HepG2 (cell line): ENCODE measurements around the gene APEX1. TPM values are rescaled to one million over a fixed set of nuclear protein-coding genes. Genes with fewer than 3 reads are reported as not detected.

Experiments used
- ADNP ChIP-seq: sonication (generic); formaldehyde crosslinking; IDR thresholded peaks from 2 replicates; pipeline ENCODE4 v1.4.0; 2020; ENCODE audit warnings: missing genetic modification reagents
- EP300 ChIP-seq, 3 experiments: sonication (generic) in 1 of 3; formaldehyde crosslinking in 1 of 3; IDR thresholded peaks; 2 replicates each; pipeline versions ENCODE4 v1.5.1 to v1.6.1; 2011 to 2020; ENCODE audit warnings: low read depth in 2 of 3, low read length in 2 of 3, borderline replicate concordance in 1 of 3, improper control_type of control experiment in 1 of 3, mild to moderate bottlenecking in 1 of 3, missing genetic modification reagents in 1 of 3, moderate library complexity in 1 of 3
- MAZ ChIP-seq, 2 experiments: sonication (generic) in 1 of 2; formaldehyde crosslinking in 1 of 2; IDR thresholded peaks; 2 replicates each; pipeline versions ENCODE4 v1.5.0 to v1.6.1; 2012 to 2020; ENCODE audit warnings: low read depth in 2 of 2, mild to moderate bottlenecking in 2 of 2, borderline replicate concordance in 1 of 2, improper control_type of control experiment in 1 of 2, low read length in 1 of 2, missing genetic modification reagents in 1 of 2, moderate library complexity in 1 of 2
- MTA1 ChIP-seq: sonication (generic); formaldehyde crosslinking; IDR thresholded peaks from 2 replicates; pipeline ENCODE4 v1.4.0; 2020; ENCODE audit warnings: missing genetic modification reagents, mild to moderate bottlenecking, borderline replicate concordance
- PLRG1 ChIP-seq: fragments of 450-650 bp; conservative IDR thresholded peaks from 2 replicates; pipeline ENCODE4 v1.6.1; 2016
- PRPF4 ChIP-seq: fragments of 200-400 bp; formaldehyde crosslinking; IDR thresholded peaks from 2 replicates; pipeline ENCODE4 v1.6.1; 2016; ENCODE audit warnings: low read length, low read depth; ENCODE audit not compliant: poor library complexity, severe bottlenecking
- ZNF234 ChIP-seq: sonication (generic); formaldehyde crosslinking; conservative IDR thresholded peaks from 2 replicates; pipeline ENCODE4 v1.5.1; 2020; ENCODE audit warnings: mild to moderate bottlenecking, missing genetic modification reagents
- ZNF615 ChIP-seq: sonication (generic); formaldehyde crosslinking; IDR thresholded peaks from 2 replicates; pipeline ENCODE4 v1.5.0; 2020; ENCODE audit warnings: mild to moderate bottlenecking, missing genetic modification reagents, borderline replicate concordance
- ZNF75D ChIP-seq: sonication (generic); formaldehyde crosslinking; IDR thresholded peaks from 2 replicates; pipeline ENCODE4 v1.8.1; 2023; ENCODE audit warnings: missing genetic modification reagents, mild to moderate bottlenecking, borderline replicate concordance
- polyA plus RNA-seq, 8 experiments: library from polyadenylated mRNA; depleted of rRNA in 3 of 8; stranded (reverse) in 7 of 8; unstranded in 1 of 8; fragments of >200 nt; fragmentation: Illumina TruSeq in 4 of 8; extraction: Trizol in 4 of 8; gene quantifications; 2 replicates each; pipeline versions ENCODE4 v1.2.1 to v1.2.3, GENCODE V29; 2011 to 2016; ENCODE audit warnings: low read depth in 4 of 8, missing spikeins in 1 of 8, mixed read lengths in 1 of 8; ENCODE audit not compliant: insufficient read depth in 1 of 8
- total RNA-seq, 5 experiments: library from RNA; depleted of rRNA; stranded (reverse); fragments of >200 nt; fragmentation: Illumina TruSeq; extraction: Trizol; gene quantifications; 2 replicates each; pipeline ENCODE4 v1.2.3, GENCODE V29; 2016; ENCODE audit warnings: low read depth in 1 of 5
- TF ChIP-seq, protein P1 (sequence below), 2 experiments: sonication (generic) in 1 of 2; formaldehyde crosslinking in 1 of 2; IDR thresholded peaks; 2 replicates each; pipeline versions ENCODE4 v1.4.0 to v1.6.1; 2016 to 2020; ENCODE audit warnings: borderline replicate concordance in 1 of 2, low read depth in 1 of 2, mild to moderate bottlenecking in 1 of 2, missing genetic modification reagents in 1 of 2
- TF ChIP-seq, protein P2 (sequence below): sonication (generic); formaldehyde crosslinking; IDR thresholded peaks from 2 replicates; pipeline ENCODE4 v1.4.0; 2020; ENCODE audit warnings: missing genetic modification reagents, borderline replicate concordance
- TF ChIP-seq, protein P3 (sequence below): sonication (generic); formaldehyde crosslinking; IDR thresholded peaks from 2 replicates; pipeline ENCODE4 v1.5.0; 2020; ENCODE audit warnings: mild to moderate bottlenecking, missing genetic modification reagents, borderline replicate concordance
- TF ChIP-seq, protein P4 (sequence below): IDR thresholded peaks from 2 replicates; pipeline ENCODE4 v1.6.1; 2016; ENCODE audit warnings: missing compliant biosample characterization, missing genetic modification reagents, borderline replicate concordance

APEX1 gene
- total and polyA plus RNA-seq, 2 of the 13 experiments (the other 11 are each of a cell fraction or from before 2014, with no cell fraction given), result 171 to 405 TPM

DNA sequence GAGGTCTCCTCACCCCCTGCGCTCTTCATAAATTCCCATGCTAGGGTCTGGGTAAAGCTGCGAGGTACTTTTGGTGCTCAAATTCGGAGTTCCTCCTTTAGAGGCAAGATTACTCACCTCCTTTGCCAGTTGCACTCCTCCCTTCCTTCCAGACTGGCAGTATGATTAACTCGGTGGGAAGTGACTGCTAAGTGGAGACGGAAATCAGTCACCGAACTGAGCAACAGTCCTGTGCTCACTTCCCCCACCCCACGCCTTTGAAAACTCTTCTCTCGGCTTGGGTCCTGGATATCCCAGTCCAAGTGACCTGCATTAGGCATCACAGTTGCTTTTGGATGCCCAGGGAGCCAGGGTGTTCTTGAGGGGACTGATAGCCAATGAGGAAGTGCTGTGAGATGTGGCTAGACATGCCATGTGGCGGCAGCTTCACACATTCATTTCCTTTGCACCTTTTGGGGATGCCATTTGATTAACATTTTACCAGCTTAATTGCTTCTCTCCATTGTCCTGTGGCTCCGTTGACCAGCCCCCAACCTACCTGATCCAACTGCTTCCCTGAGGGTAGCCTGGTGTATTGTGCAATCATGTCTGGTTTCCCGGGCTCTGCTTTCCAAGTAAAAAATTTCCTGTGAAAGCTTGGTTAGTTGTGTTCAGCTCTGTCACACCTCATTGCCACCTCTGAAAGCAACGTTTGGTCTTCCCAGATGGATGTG is 15.0 kb downstream of the APEX1 start (continued):
- TF ChIP-seq ZNF234 (CRISPR knock-in tag), result 0 out of 2 replicates have a peak, but pooled peaks have one; percentile 48
- no peak for TF ChIP-seq ZNF75D (CRISPR knock-in tag)
- TF ChIP-seq, protein P1, sequence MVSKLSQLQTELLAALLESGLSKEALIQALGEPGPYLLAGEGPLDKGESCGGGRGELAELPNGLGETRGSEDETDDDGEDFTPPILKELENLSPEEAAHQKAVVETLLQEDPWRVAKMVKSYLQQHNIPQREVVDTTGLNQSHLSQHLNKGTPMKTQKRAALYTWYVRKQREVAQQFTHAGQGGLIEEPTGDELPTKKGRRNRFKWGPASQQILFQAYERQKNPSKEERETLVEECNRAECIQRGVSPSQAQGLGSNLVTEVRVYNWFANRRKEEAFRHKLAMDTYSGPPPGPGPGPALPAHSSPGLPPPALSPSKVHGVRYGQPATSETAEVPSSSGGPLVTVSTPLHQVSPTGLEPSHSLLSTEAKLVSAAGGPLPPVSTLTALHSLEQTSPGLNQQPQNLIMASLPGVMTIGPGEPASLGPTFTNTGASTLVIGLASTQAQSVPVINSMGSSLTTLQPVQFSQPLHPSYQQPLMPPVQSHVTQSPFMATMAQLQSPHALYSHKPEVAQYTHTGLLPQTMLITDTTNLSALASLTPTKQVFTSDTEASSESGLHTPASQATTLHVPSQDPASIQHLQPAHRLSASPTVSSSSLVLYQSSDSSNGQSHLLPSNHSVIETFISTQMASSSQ (IDR thresholded peaks at IDR 0.05; ENCODE audit: low read depth), result no peak
- TF ChIP-seq, protein P1 (CRISPR knock-in tag; IDR thresholded peaks at IDR 0.05; ENCODE audit: borderline replicate concordance), result no peak
- TF ChIP-seq ADNP (CRISPR knock-in tag), result no peak
- TF ChIP-seq MTA1 (CRISPR knock-in tag), result no peak
- TF ChIP-seq, protein P2, sequence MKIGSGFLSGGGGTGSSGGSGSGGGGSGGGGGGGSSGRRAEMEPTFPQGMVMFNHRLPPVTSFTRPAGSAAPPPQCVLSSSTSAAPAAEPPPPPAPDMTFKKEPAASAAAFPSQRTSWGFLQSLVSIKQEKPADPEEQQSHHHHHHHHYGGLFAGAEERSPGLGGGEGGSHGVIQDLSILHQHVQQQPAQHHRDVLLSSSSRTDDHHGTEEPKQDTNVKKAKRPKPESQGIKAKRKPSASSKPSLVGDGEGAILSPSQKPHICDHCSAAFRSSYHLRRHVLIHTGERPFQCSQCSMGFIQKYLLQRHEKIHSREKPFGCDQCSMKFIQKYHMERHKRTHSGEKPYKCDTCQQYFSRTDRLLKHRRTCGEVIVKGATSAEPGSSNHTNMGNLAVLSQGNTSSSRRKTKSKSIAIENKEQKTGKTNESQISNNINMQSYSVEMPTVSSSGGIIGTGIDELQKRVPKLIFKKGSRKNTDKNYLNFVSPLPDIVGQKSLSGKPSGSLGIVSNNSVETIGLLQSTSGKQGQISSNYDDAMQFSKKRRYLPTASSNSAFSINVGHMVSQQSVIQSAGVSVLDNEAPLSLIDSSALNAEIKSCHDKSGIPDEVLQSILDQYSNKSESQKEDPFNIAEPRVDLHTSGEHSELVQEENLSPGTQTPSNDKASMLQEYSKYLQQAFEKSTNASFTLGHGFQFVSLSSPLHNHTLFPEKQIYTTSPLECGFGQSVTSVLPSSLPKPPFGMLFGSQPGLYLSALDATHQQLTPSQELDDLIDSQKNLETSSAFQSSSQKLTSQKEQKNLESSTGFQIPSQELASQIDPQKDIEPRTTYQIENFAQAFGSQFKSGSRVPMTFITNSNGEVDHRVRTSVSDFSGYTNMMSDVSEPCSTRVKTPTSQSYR, result peak; percentile 23; the same call in 1 of the 2 replicates
- TF ChIP-seq EP300 (IDR thresholded peaks at IDR 0.05; ENCODE audit: low read depth in 2 of 2, low read length in 2 of 2), result peak in 1 of 2 experiments; percentile 35; a peak in 1 of 4 replicates
- no peak for TF ChIP-seq EP300 (CRISPR knock-in tag; IDR thresholded peaks at IDR 0.05; ENCODE audit: borderline replicate concordance)
- no peak for TF ChIP-seq ZNF615 (CRISPR knock-in tag)
- no peak for TF ChIP-seq PRPF4
- TF ChIP-seq, protein P3, sequence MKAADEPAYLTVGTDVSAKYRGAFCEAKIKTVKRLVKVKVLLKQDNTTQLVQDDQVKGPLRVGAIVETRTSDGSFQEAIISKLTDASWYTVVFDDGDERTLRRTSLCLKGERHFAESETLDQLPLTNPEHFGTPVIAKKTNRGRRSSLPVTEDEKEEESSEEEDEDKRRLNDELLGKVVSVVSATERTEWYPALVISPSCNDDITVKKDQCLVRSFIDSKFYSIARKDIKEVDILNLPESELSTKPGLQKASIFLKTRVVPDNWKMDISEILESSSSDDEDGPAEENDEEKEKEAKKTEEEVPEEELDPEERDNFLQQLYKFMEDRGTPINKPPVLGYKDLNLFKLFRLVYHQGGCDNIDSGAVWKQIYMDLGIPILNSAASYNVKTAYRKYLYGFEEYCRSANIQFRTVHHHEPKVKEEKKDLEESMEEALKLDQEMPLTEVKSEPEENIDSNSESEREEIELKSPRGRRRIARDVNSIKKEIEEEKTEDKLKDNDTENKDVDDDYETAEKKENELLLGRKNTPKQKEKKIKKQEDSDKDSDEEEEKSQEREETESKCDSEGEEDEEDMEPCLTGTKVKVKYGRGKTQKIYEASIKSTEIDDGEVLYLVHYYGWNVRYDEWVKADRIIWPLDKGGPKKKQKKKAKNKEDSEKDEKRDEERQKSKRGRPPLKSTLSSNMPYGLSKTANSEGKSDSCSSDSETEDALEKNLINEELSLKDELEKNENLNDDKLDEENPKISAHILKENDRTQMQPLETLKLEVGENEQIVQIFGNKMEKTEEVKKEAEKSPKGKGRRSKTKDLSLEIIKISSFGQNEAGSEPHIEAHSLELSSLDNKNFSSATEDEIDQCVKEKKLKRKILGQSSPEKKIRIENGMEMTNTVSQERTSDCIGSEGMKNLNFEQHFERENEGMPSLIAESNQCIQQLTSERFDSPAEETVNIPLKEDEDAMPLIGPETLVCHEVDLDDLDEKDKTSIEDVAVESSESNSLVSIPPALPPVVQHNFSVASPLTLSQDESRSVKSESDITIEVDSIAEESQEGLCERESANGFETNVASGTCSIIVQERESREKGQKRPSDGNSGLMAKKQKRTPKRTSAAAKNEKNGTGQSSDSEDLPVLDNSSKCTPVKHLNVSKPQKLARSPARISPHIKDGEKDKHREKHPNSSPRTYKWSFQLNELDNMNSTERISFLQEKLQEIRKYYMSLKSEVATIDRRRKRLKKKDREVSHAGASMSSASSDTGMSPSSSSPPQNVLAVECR (CRISPR knock-in tag), result no peak
- no peak for TF ChIP-seq PLRG1
- TF ChIP-seq MAZ (IDR thresholded peaks at IDR 0.05; ENCODE audit: borderline replicate concordance, low read depth, low read length), result no peak
- peak; percentile 66; the same call in 1 of the 2 replicates for TF ChIP-seq MAZ (CRISPR knock-in tag; IDR thresholded peaks at IDR 0.05; ENCODE audit: low read depth)
- TF ChIP-seq, protein P4, sequence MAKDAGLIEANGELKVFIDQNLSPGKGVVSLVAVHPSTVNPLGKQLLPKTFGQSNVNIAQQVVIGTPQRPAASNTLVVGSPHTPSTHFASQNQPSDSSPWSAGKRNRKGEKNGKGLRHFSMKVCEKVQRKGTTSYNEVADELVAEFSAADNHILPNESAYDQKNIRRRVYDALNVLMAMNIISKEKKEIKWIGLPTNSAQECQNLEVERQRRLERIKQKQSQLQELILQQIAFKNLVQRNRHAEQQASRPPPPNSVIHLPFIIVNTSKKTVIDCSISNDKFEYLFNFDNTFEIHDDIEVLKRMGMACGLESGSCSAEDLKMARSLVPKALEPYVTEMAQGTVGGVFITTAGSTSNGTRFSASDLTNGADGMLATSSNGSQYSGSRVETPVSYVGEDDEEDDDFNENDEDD, result peak; percentile 77; the same call in 1 of the 2 replicates
